Cerebellar cortex (tissue), 1 donor: ENCODE measurements around the gene MICAL2.

Experiments used
- DNase-seq: peaks from one replicate; pipeline ENCODE4 v3.0.0-alpha.2; 2015; ENCODE audit warnings: low spot score

MICAL2 gene

DNA sequence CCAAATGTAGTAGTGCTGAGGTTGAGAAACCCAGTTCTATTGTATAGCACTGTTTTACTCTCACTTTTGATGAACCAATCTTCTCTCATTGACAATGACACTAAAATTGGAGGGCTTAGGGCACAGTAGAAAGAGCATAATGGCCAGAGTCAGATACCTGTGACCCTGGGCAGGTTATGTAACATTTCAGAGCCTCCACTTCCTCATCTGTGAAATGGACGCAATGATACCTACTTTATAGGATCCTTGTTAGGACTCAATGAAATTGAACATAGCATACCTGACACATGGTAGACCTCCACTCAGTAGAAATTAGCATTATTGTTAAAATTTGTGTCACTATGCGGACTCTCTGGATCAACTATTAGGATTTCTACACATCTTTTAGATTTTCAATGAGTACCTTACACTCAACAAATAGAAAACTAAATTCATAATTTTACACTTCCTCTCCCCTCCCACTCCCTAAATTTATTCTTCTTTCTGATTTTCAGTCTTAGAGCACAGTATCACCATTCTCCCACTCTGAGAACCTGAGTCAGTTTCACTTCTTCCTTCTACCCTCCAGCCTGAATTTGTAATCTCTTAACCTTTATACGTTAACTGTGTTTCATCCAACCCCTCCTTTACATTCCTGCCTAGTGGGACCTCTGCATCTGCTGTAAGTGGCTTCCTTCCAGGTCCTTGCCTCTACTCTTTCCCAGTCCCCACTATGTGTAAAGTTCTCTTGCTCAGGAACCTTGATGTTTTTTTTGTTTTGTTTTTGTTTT lies 78.3 kb downstream of the MICAL2 start:
- no peak for DNase-seq

DNA sequence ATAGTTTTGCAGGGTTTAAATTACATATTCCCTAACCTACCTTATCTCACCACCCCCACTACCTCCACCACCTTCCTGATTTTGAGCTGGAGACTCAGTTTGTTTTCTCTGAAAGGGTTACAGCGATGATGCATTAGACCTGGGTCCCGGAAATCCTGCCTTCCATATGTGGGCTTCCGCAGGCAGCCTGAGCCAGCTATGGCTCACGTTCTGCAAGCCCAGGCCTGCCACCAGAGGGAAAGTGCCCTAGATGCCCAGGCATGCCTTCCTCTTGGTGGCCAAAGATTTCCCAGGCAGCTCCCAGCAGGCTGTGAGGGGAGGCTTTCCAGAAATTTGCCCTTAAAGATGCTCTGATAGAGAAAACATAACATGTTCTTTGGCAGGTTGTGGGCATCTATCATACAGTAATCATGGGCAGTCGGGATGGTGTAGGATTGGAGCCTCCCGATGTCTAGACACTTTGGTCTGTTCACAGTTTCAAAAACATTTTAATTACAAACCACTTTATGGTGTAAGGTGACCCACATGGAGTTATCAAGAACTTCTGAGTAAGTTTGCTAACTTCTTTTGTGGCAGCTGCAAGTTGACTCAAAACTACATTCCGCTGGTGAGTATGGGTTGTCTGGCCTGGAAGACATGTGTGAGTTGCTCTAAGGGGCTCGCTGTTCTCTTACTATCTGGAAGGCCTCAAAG lies 79.3 kb downstream of the MICAL2 start:
- DNase-seq = peak; percentile 75

DNA sequence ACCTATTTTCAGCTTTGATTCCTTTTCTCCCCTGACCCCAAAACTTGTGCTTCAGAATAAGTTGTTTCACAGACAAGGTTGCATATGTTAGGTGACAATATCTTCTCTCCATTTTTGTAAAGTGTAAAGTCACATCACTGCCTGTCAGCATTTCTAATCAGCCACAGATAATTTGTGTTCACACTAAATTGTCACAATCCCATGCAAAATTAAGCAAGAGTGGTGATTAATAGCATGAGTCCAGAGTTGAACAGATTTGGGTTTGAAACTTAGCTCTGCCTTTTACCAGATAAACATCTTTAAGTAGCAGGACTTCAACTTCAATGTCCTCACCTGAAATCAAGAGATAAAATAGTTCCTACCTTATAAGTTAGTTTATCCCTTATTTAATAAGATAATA lies 80.1 kb downstream of the MICAL2 start:
- no peak for DNase-seq

DNA sequence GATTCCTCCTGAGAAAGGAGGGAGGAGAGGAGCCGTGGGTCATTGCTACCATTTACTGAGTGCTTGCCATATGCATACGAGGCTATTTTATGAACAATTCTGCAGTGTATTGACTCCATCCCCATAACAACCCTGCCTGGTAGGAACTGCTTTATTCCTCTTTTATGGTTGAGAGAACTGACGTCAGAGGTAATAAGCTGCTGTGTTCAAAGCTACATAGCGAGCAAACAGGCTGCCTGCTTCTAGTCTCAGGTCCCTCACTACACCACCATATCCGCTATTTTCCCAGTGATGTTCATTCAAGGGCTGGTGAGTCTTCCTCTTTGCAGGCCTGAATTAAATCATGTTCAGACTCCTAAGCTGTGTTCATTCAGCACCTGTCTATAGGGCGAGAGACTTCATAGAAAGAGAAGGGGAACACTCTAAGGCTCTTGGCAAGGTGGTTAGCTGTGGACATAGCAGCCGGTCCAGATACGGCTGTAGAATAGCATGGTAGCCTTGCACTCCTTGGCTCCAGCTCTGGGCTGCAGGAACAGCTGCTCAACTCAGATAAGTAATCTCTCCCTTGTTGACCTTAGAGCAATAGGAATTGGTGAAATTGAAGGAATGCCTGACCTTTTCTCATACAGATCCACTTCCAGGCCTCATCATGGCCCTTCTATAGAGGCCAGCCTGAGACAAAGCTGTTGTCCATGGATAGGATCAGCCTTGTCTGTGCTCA lies 82.6 kb downstream of the MICAL2 start:
- no peak for DNase-seq

DNA sequence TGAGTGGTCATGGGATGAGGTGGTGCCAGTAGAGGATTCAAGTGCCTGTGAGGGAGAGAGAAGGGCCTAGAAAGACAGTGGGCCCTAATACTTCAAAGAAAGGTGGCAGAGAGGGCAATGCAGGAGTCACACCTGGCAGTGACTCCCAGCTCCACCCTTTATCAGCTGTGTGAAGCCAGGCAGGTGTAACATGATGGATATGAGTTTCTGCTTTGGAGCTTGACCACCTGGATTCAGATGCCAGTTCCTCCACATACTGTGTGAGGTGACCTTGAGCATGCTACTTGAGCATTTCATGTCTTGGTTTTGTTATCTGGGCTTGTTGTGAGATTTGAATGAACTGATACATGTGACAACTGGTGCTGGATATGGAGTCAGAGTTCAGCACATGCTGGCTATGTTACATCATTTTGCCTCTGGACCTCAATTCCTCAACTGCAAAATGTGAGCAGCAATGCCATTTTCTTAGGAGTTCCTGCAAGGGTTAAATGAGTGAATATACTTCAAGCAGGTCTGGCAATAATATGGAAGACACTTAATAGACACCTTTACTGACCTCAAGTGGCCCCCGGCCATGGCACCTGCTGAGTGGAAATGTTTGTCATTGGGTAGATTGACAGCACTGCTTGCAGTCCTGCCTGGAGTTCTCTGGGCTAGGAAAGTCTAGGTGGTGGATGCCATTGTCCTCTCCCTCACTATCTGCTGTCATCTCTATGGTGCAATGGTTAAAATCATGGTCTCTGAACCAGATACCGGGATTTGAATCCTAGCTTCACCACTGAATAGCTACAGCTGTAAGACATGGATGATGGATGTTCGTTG lies 83.3 kb downstream of the MICAL2 start:
- DNase-seq = no peak

DNA sequence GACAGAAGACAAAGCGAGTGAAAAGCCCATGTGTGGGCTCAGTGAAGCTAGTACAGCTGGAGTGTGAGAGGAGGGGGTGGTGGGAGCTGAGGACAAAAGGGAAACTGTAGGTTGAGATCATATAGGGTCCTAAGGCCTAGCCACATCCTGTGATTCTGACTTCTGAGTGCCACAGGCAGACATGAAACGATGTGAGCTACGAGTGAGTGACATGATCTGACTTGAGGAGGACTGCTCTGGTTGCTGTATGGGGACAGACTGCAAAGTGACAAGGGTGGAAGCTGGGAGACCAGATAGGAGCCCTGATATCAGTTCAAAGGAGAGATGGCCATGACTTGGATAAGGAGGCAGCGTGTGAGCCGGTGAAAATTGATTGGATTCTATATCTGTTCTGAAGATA lies 85.4 kb downstream of the MICAL2 start:
- no peak for DNase-seq

DNA sequence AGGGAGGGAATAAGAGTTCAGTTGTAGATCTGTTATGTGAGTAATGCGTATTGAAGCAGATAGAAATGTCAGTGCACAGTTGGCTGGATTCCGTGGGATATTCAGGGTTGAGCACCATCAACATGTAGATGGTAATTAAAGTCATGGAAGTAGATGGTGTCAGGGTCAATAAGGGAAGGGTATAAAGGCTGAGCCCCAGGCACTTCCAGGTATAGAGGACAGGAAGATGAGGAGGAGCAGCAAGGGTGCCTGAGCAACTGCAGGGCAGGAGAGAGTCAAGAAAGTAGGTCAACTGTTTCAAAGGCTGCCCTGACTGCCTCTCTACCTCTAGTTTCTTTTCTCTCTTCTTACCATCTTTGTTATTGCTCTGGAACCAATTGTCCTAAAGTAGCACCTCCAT lies 85.9 kb downstream of the MICAL2 start:
- no peak for DNase-seq

DNA sequence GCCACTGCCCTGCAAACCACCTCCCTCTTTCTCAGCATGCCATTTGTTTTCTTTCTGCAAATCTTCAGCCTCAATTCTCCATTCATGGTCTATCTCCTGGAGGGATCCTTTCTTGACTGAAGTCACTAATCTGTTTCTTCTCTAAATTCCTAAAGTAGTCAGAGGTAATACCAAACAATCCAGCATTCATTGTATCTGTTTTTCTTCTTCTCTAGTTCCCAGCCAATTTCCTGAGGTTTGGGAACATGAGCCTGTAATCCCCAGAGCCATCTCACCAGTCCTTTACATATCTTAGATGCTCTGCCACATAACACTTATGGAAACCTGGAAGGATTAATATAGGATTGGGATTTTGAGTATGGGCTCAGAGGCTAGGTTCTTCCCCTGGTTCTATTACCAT lies 86.5 kb downstream of the MICAL2 start:
- no peak for DNase-seq

DNA sequence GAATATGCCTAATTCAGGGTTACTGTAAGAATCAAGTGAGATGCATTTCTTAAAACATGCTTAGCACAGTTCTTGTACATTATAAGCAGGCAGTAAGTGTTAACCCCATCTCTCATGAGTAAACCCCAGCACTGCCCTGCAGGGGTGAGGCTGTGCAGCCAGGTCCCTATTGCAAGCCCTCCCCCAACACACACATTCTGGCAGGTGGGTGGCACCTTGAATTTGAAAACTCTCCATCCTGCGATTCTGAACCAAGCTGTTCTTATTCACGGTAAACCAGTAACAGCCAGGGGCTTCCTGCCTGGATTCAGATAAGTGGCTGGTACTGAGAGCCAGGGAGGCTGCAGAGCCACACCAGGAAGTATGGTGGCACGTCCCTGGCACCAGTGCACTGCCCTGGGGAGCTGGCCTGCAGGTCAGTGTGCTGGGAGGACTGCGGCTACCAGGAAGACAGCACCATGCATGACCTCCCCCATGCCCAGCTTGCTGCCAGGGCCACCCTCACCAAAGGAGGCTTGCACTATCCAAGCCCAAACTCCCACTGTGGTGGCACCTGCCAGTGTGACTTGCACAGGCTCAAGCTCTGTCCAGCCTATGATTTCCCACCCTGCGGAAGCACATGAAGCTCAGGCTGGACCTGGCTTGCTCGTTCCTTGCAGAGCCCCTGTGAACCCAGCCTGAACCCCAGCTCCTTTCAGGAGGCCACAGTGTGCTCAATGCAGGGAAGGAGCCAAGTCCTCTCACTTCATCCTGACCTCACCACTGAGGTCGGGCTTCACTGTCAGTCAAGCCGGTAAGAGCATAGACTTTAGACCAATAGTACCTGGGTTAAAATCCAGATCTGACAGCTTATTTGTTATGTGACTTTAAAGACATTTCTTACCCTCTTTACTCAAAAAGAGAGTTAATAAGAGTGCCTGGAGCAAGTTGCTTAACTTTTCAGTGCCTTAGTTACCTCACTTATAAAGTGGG lies 88.1 kb downstream of the MICAL2 start:
- DNase-seq = peak; percentile 59

DNA sequence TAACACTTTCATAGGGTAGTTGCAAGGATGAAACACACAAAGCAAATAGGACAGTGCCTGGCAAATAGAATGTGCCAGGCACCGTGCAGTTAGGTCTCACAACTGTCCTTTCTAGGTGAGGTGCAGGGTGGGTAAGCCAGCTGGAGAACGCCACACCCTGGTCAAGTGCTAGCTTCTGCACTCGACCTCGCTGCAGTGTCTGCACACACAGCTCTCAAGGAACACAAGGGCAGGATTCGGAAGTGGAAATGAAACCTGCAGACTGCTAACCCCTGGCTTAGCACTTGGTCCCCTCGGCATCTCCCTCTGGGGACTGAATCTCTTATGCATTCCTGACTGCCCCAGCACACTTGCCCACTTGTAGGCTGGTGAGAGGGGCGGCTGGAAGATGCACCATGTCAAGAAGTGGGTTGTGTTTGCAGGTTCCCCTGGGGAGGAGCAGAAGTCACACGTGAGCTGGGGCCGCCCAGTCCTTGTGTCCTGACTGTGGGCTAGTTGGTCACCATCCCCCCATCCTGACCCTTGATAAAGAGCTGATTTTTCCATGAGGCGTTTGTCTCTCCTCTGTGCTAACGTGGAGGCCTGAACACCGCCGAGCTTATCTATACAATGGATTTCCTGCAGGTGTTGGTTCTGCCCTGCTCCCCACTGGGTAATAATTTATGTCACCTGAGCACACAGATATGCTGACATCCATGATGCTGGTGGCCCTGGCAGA lies 89.0 kb downstream of the MICAL2 start:
- DNase-seq = no peak

DNA sequence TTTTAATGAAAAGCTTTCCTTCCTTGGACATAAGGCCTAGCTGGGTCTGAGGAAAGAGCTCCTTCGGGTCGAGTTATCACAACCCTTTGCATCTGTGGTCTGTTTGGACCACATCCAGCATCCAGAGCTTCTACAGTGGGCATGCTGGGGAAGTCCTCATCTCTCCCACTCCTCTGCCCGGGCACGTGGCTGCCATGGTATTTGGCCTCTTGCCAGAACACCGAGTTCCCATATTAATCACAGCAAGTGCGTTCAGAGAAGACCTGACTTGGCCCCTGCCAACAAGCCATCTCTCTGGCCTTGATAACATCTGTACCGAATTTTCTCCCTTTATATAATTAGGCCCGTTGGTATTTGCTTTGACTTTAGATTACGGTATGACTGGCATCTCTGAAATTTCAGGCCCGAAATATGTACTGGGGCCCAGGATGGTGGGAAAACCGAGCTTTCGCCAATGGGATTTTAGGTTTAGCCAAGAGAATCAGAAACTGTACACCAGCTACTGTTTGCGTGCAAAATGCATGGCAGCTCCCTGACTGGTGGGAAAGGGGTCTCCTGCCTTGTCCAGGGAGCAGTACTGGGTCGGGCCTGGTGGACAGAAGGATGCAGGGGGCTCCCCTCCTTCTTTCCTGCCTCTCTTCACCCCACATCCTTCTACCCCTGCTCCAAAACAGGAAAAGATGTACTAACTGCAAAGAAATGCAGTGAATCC lies 90.0 kb downstream of the MICAL2 start:
- no peak for DNase-seq

DNA sequence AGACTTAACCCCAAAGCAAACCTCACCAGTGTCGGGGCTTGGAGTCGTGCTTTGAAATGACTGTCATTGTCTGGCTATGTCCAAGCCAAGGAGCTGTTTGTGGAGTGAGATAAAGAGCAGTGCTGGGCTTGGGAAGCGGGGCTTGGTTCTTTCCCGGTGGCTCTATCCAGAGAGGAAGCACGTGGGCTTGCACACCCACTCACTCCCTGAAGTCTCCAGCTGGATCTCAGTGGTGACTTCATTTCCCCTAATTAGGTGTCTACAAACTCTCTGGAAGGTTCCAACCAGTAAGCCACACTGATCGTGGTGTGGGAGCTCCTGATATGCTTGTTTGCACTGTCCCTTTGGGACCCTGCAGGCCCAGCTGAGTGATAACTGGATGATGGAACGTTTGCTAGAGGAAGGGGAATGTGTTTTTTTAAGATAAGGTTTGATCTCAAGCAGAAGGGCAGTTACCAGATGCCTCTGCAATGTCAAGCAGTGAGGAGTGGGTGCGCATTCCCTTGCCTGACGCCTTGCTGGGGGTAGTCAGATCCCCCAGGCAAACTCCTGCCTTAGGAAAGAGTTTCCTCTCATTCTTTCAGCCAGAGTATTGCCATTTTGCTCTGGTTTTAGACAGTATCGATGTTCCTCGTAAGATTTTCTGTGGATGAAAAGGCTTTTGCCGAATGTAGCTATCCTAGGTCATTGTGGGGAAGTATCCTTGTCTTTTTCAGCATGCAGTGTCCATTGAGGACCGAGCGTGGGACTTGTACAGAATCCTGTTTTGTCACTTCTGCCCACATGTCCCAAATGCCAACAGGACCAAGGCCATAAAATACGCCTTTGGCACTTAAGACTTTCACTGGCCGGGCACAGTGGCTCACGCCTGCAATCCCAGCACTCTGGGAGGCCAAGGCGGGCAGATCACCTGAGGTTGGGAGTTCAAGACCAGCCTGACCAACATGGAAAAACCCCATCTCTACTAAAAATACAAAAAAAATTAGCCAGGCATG lies 90.9 kb downstream of the MICAL2 start:
- no peak for DNase-seq

DNA sequence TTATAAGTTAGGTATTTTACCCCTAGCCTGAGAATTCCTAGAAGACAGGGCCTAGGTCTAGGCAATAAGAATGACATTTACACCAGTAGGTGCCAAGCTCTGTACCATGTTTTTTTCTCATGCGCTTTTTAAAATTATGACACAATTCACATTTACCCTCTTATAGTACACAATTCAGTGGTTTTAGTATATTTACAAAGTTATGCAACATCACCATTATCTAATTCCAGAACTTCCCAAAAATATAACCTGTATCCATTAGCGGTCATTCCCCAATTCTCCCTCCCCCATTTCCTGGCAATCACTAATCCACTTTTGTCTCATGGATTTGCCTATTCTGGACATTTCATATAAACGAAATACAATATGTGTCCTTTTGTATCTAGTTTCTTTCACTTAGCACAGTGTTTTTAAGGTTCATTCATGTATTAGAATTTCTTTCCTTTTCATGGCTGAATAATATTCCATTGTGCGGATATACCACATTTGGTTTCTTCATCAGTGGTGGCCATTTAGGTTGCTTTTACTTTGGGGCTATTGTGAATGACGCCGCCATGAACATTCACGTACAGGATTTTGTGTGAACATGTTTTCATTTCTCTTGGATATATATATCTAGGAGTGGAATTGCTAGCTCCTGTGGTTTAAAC lies 92.4 kb downstream of the MICAL2 start:
- DNase-seq = no peak

DNA sequence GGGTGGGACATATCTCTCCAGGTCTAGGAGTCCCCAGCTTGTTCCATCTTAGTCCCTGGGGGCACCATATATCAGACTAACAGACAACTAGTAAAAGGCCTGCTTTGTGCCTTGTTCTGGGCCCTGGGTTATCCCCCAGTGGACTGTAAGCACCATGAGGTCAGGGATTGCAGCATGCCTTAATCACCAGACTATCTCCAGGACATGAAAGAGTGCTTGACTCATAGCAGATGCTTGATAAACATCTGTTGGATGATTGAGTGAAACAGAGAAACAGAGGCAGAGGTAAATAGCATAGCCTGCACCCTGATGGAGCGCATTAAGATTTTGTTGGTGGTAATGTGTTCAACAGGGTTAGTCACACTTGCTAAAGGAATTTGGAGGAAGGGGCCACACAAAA lies 94.1 kb downstream of the MICAL2 start:
- DNase-seq = no peak

DNA sequence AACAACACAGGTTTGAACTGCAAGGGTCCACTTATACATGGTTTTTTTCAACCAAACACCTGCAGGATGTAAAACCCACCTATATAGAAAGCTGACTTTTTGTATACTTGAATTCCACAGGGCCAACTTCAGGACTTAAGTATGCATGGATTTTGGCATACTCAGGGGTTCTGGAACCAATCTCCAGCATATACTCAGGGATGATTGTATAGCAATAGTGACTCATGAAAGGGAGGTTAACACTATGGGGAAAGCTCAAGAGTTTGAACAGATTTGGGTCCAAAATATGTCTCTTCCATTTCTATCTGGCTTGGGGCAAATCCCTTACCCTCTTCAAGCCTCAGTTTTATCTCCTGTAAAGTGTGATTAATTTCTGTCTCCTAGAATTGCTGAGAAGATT lies 94.9 kb downstream of the MICAL2 start:
- DNase-seq = no peak

DNA sequence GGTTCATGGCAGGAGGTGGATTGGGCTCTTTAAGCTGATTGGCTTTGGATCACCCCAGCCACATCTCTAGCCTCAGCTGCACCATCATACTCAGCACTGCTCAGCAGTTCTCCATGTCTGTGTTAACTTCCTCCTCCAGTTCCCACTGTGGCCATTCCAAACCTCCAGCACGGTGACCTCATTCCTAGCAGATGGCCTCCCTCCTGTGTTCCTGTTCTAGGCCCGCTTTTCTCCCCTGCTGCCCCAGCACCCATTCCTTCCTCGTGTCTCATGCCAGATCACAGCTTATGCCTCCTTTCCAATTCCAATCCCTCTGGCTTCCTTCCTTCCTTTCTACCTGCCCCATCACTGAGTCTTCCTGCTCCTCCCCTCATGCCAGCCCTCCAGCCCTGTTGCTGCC lies 96.1 kb downstream of the MICAL2 start:
- peak; percentile 76 for DNase-seq

DNA sequence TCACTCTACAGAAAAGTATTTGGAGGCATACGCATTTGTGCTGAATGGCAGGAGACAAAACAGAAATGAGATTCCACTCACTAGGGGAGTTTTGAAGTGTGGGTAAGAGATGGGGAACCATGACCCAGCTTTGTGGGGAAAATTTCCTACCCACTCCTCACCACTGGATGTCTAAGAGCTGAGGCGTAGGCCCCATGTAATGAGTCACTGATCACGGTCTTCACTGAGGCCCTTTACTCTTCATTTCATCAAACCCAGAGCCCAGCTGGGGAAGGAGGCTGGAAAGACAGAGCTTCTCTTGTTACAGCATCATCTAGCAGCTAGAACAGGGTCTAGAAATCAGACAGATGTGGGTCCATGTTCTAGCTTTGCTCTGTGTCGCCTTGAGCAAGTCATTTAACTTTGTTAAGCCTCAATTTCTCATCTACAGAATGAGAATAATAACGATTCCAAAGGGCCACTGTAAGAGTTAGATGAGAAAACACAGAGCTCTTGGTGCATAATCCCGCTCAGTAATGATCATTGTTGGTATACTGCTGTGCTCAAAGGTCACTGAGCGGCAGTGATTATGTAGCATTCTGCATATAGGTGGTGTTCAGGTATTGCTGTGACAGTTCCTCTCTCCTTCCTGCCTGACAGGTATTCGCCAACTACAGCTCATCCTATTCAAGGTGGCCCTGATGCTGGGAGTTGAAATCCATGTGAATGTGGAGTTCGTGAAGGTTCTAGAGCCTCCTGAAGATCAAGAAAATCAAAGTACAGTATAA lies 97.2 kb downstream of the MICAL2 start:
- DNase-seq = no peak
